AG08395 (cell line): ENCODE data around the gene PCDHA1.
"Not testable (repeated sequence)": the region's sequence is repeated elsewhere in the genome, so short reads cannot be mapped to it uniquely, and the experiment has no call there.

Source experiments
- DNase-seq: peaks from one replicate; pipeline ENCODE4 v3.0.0; 2012; ENCODE audit warnings: mixed read lengths, low spot score

Gene PCDHA1

DNA sequence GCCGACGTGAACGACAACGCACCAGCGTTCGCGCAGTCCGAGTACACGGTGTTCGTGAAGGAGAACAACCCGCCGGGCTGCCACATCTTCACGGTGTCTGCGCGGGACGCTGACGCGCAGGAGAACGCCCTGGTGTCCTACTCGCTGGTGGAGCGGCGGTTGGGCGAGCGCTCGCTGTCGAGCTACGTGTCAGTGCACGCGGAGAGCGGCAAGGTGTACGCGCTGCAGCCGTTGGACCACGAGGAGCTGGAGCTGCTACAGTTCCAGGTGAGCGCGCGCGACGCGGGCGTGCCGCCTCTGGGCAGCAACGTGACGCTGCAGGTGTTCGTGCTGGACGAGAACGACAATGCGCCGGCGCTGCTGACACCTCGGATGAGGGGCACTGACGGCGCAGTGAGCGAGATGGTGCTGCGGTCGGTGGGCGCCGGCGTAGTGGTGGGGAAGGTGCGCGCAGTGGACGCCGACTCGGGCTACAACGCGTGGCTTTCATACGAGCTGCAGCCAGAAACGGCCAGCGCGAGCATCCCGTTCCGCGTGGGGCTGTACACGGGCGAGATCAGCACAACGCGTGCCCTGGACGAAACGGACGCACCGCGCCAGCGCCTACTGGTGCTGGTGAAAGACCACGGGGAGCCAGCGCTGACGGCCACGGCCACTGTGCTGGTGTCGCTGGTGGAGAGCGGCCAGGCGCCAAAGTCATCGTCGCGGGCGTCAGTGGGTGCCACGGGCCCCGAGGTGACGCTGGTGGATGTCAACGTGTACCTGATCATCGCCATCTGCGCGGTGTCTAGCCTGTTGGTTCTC, 64.1 kb downstream of the PCDHA1 start:
- not testable (repeated sequence) for DNase-seq

DNA sequence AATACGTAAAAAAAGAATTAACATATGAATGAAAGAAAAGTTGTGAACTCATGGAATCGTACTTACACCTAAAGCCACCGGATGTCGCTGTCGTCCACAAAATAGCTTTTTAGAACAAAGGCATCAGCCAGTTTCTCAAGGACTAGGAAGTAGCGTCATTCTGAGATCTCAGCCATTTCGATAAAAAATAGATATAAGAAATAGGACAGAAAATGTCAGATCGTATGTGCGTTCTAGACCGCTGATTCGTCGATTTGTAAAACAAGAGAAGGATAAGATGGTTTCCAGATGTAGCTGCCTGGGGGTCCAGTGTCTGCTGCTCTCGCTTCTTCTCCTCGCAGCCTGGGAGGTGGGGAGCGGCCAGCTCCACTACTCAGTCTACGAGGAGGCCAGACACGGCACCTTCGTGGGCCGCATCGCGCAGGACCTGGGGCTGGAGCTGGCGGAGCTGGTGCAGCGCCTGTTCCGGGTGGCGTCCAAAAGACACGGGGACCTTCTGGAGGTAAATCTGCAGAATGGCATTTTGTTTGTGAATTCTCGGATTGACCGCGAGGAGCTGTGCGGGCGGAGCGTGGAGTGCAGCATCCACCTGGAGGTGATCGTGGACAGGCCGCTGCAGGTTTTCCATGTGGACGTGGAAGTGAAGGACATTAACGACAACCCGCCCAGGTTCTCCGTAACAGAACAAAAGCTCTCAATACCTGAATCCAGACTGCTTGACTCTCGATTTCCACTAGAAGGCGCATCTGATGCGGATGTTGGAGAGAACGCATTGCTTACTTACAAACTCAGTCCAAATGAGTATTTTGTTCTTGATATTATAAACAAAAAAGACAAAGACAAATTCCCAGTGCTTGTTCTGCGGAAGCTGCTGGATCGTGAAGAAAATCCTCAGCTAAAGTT, 70.1 kb downstream of the PCDHA1 start, which contains the start of gene PCDHA10:
PCDHA10 (plus strand) TSS at position 126 of the 903 bp plus-strand sequence; CDS start at position 278, 152 bp downstream.
- DNase-seq = no peak

DNA sequence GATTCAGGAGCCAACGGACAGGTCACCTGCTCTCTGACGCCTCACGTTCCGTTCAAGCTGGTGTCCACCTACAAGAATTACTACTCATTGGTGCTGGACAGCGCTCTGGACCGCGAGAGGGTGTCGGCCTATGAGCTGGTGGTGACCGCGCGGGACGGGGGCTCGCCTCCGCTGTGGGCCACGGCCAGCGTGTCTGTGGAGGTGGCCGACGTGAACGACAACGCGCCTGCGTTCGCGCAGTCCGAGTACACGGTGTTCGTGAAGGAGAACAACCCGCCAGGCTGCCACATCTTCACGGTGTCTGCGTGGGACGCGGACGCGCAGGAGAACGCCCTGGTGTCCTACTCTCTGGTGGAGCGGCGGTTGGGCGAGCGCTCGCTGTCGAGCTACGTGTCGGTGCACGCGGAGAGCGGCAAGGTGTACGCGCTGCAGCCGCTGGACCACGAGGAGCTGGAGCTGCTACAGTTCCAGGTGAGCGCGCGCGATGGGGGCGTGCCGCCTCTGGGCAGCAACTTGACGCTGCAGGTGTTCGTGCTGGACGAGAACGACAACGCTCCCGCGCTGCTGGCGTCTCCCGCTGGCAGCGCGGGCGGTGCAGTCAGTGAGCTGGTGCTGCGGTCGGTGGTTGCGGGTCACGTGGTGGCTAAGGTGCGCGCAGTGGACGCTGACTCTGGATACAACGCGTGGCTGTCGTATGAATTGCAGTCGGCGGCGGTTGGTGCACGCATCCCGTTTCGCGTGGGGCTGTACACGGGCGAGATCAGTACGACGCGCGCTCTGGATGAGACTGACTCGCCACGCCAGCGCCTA, 71.4 kb downstream of the PCDHA1 start:
- DNase-seq = no peak

DNA sequence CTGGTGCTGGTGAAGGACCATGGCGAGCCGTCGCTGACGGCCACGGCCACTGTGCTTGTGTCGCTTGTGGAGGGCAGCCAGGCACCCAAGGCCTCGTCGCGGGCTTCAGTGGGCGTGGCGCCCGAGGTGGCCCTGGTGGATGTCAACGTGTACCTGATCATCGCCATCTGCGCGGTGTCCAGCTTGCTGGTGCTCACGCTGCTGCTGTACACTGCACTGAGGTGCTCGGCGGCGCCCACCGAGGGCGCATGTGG, 72.0 kb downstream of the PCDHA1 start:
- no peak for DNase-seq

DNA sequence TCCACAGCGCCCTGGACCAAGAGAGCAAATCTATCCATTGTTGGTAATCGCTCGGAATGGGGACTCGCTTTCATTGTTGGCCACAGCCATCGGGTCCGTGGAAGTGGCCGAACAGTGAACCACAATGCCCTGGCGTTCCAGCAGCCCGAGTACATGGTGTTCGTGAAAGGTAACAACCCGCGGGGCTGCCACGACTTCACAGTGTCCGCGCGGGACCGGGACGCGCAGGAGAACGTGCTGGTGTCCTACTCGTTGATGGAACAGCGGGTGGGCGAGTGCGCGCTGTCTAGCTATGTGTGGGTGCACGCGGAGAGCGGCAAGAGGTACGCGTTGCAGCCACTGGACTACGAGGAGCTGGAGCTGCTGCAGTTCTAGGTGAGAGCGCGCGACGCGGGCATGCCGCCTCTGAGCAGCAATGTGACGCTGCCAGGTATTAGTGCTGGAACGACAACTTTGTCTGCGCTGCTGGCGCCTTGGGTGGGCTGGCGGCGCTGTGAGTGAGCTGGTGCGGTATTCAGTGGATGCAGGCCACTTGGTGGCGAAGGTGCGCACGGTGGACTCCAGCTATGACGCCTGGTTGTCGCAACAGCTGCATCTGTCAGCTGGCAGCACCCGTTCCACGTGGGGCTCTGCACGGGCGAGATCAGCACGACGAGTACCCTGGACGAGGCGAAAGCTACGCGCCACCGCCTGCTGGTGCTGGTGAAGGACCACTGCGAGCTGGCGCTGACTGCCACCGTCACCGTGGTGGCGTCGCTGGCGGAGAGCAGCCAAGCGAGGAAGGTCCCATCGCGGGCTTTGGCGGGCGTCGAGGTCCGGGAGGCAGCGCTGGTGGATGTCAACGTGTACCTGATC, 76.7 kb downstream of the PCDHA1 start:
- no peak for DNase-seq

DNA sequence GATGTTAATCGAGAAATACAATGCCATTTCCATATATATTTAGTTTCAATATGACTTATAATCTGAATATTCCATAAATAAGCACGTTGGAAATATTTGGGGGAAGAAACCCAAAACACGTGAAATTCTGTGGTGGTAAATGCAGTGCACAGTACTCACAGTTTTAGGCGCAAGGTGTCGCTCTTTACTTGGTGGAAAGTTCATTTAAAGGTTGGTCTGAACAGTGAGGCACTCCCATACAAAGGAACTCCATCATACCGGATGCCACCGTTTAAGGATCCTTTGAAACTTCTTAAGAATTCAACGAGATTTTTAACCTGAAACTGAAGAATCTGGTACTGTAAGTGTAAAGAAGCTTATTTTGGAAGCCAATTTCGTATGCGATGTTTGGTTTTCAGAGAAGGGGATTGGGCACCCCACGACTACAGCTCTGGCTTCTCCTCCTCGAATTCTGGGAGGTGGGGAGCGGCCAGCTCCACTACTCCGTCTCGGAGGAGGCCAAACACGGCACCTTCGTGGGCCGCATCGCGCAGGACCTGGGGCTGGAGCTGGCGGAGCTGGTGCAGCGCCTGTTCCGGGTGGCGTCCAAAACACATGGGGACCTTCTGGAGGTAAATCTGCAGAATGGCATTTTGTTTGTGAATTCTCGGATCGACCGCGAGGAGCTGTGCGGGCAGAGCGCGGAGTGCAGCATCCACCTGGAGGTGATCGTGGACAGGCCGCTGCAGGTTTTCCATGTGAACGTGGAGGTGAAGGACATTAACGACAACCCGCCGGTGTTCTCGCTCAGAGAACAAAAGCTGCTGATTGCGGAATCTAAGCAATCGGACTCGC, 83.0 kb downstream of the PCDHA1 start, which contains the start of gene PCDHA11:
PCDHA11 (plus strand) TSS at position 237 of the 834 bp plus-strand sequence; CDS start at position 384, 147 bp downstream.
- peak; percentile 10 for DNase-seq

DNA sequence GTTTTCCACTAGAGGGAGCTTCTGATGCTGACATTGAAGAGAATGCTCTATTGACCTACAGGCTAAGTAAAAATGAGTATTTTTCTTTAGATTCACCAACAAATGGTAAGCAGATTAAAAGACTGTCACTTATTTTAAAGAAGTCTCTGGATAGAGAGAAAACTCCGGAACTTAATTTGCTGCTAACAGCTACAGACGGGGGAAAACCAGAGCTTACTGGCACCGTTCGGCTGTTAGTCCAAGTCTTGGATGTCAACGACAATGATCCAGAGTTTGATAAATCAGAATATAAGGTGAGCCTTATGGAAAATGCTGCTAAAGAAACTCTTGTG, 83.6 kb downstream of the PCDHA1 start:
- peak; percentile 14 for DNase-seq

DNA sequence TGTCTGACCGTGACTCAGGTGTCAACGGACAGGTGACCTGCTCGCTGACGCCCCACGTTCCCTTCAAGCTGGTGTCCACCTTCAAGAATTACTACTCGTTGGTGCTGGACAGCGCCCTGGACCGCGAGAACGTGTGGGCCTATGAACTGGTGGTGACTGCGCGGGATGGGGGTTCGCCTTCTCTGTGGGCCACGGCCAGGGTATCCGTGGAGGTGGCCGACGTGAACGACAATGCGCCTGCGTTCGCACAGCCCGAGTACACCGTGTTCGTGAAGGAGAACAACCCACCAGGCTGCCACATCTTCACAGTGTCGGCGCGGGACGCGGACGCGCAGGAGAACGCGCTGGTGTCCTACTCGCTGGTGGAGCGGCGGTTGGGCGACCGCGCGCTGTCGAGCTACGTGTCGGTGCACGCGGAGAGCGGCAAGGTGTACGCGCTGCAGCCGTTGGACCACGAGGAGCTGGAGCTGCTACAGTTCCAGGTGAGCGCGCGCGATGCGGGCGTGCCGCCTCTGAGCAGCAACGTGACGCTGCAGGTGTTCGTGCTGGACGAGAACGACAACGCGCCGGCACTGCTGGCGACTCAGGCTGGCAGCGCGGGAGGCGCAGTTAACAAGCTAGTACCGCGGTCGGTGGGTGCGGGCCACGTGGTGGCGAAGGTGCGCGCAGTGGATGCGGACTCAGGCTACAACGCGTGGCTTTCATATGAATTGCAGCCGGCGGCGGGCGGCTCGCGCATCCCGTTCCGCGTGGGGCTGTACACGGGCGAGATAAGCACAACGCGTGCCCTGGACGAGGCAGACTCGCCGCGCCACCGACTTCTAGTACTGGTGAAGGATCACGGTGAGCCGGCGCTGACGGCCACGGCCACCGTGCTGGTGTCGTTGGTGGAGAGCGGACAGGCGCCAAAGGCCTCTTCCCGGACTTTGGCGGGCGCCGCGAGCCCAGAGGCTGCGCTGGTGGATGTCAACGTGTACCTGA, 84.6 kb downstream of the PCDHA1 start:
- DNase-seq = no peak

DNA sequence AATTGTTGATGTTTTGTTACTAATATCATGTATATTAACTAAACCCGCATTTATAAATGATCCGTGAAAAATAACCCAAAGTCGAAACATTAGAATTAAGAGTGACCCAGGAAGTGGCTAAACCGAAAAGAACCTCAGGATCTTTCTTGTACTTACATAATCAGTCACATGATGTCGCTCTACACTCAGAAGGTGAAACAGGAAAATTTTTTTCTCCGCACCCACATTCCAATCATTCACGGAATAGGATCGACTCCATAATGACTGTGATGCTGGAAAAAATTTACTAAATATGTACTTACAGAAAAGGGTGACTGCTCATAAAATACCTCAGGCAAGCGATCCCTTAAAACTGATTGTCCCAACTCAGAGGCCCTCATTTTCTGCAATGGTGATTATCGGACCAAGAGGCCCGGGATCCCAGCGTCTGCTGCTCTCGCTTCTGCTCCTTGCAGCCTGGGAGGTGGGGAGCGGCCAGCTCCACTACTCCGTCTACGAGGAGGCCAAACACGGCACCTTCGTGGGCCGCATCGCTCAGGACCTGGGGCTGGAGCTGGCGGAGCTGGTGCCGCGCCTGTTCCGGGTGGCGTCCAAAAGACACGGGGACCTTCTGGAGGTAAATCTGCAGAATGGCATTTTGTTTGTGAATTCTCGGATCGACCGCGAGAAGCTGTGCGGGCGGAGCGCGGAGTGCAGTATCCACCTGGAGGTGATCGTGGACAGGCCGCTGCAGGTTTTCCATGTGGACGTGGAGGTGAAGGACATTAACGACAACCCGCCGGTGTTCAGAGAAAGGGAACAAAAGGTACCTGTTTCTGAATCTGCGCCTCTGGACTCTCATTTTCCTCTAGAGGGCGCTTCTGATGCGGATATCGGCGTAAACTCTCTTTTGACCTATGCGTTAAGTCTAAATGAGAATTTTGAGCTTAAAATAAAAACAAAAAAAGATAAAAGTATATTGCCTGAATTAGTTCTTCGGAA, 89.4 kb downstream of the PCDHA1 start, which contains the start of gene PCDHA12:
PCDHA12 (plus strand) TSS at position 224 of the 981 bp plus-strand sequence; CDS start at position 389, 165 bp downstream.
- no peak for DNase-seq

DNA sequence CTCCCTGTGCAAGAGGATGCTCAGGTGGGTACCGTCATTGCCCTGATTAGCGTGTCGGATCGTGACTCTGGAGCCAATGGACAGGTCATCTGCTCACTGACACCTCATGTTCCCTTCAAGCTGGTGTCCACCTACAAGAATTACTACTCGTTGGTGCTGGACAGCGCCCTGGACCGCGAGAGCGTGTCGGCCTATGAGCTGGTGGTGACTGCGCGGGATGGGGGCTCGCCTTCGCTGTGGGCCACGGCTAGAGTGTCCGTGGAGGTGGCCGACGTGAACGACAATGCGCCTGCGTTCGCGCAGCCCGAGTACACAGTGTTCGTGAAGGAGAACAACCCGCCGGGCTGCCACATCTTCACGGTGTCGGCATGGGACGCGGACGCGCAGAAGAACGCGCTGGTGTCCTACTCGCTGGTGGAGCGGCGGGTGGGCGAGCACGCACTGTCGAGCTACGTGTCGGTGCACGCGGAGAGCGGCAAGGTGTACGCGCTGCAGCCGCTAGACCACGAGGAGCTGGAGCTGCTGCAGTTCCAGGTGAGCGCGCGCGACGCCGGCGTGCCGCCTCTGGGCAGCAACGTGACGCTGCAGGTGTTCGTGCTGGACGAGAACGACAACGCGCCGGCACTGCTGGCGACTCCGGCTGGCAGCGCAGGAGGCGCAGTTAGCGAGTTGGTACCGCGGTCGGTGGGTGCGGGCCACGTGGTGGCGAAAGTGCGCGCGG, 90.8 kb downstream of the PCDHA1 start:
- not testable (repeated sequence) for DNase-seq

DNA sequence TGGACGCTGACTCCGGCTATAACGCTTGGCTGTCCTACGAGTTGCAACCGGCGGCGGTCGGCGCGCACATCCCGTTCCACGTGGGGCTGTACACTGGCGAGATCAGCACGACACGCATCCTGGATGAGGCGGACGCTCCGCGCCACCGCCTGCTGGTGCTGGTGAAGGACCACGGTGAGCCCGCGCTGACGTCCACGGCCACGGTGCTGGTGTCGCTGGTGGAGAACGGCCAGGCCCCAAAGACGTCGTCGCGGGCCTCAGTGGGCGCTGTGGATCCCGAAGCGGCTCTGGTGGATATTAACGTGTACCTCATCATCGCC, 91.3 kb downstream of the PCDHA1 start:
- no peak for DNase-seq

DNA sequence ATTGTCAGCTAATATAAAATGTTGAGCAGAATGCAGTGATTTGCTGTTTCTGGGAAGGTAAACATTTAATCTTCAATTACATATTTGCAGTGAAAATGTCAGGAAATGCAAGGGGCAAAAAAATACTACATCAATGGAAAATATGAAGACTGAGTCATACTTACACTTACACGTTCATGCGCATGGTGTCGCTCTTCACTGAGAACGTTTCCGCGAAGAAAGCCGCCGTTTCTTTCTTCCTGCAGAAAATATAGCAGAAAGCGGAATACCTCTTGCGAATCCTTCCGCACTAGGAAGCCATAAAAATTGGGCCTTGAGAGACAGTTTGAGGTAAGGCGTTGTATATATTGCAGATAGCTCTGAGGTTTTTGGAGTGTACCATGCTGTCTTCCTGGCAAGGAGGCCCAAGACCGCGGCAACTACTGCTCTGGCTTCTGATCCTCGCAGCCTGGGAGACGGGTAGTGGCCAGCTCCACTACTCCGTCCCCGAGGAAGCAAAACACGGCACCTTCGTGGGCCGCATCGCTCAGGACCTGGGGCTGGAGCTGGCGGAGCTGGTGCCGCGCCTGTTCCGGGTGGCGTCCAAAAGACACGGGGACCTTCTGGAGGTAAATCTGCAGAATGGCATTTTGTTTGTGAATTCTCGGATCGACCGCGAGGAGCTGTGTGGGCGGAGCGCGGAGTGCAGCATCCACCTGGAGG, 96.1 kb downstream of the PCDHA1 start, which contains the start of gene PCDHA13:
PCDHA13 (plus strand) TSS at position 236 of the 702 bp plus-strand sequence; CDS start at position 381, 145 bp downstream.
- DNase-seq = no peak

DNA sequence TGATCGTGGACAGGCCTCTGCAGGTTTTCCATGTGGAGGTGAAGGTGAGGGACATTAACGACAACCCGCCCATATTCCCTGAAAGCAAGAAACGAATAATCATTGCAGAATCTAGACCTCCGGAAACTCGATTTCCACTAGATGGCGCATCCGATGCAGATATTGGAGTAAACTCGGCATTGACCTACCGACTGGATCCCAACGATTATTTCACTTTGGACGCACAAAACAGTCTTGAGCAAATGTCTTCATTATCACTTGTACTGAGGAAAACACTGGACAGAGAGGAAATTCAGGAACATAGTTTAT, 96.6 kb downstream of the PCDHA1 start:
- no peak for DNase-seq

DNA sequence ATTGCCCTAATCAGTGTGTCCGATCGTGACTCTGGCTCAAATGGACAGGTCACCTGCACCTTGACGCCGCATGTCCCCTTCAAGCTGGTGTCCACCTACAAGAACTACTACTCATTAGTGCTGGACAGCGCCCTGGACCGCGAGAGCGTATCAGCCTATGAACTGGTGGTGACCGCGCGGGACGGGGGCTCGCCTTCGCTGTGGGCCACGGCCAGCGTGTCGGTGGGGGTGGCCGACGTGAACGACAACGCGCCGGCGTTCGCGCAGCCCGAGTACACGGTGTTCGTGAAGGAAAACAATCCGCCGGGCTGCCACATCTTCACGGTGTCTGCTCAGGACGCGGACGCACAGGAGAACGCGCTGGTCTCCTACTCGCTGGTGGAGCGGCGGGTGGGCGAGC, 97.4 kb downstream of the PCDHA1 start:
- no peak for DNase-seq

DNA sequence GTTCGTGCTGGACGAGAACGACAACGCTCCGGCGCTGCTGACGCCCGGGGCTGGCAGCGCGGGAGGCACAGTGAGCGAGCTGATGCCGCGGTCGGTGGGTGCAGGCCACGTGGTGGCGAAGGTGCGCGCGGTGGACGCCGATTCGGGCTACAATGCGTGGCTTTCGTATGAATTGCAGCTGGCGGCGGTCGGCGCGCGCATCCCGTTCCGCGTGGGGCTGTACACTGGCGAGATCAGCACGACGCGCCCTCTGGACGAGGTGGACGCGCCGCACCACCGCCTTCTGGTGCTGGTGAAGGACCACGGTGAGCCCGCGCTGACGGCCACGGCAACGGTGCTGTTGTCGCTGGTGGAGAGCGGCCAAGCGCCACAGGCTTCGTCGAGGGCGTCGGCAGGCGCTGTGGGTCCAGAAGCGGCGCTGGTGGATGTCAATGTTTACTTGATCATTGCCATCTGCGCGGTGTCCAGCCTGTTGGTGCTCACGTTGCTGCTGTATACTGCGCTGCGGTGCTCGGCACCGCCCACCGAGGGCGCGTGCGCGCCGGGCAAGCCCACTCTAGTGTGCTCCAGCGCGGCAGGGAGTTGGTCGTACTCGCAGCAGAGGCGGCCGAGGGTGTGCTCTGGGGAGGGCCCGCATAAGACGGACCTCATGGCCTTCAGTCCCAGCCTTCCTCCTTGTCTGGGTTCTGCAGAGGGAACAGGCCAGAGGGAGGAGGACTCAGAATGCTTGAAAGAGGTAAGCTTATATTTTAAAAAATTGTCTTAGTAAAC, 98.2 kb downstream of the PCDHA1 start:
- DNase-seq = no peak

DNA sequence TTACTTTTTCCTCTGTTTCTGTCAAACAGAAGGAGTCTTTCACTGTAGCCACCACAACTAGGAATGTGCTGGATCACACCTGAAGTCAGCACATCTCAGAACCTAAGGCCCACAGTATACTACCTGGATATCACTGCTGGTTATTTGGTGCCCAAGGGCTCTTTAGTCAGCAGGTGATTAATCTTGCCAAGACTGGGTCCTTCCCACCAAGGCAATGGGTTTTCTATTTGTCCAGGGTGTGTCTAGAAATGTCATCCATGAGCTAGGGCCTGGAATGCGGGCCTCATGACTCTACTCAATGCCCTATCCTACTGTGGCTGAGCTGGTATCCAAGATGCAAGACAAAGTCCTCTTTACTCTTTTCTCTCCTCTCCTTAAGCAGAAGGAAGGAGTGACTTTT, 130.4 kb downstream of the PCDHA1 start:
- no peak for DNase-seq
